GM19043 (cell line): ENCODE measurements around the gene SFXN2.
"Not testable (repeated sequence)": the region's sequence is repeated elsewhere in the genome, so short reads cannot be mapped to it uniquely, and the experiment has no call there.

ENCODE experiments used
- ATAC-seq: cut with Tn5 transposase; IDR thresholded peaks from one replicate; pipeline ENCODE4 v1.9.1; 2021; ENCODE audit warnings: low read depth; ENCODE audit not compliant: unreplicated experiment

Gene SFXN2

DNA sequence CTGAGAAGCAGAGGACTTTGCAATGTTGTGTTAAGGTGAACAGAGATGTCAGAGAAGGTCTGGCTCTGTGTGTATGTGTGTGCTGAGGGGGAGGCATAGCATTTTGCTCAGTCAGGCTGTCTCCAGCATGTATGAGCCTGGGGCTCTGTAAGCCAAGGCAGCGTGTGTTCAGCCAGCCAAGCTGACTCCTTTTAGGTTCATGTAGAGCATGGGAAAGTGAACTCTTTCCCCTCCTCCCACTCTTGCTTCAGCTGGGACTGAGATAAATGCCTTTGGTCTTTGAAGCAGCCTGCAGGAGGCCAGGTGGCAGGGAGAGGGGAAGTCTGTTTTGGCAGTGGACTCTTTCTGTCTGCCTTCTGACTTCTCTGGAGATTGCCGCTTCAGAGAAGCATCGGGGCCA lies 3.8 kb downstream of the SFXN2 start:
- no peak for ATAC-seq

GRCh38 chr10:102720337-102720736 lies 5.9 kb downstream of the SFXN2 start:
- ATAC-seq: no peak

GRCh38 chr10:102720775-102721301 lies 6.4 kb downstream of the SFXN2 start:
- no peak for ATAC-seq

GRCh38 chr10:102721954-102722353 lies 7.5 kb downstream of the SFXN2 start:
- no peak for ATAC-seq

GRCh38 chr10:102723989-102724388 lies 9.6 kb downstream of the SFXN2 start:
- ATAC-seq: no peak

DNA sequence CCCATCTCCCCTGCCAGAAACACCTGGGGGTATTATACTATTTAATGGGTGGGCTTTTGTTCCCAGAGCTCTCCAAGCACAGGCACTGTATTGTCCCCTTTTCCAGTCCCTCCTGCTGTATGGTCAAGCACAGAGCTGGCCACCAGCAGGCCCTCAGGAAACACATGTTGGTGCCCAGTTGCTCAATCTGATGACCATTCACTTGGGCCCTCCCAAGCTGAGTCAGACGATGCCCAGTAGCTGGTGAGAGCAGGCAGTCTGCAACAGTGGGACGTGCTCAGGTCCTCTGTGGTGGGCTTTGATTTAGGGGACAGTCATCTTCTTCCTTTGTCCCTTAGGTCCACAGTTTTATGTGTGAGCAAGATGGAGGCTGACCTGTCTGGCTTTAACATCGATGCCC lies 11.8 kb downstream of the SFXN2 start:
- ATAC-seq: no peak

DNA sequence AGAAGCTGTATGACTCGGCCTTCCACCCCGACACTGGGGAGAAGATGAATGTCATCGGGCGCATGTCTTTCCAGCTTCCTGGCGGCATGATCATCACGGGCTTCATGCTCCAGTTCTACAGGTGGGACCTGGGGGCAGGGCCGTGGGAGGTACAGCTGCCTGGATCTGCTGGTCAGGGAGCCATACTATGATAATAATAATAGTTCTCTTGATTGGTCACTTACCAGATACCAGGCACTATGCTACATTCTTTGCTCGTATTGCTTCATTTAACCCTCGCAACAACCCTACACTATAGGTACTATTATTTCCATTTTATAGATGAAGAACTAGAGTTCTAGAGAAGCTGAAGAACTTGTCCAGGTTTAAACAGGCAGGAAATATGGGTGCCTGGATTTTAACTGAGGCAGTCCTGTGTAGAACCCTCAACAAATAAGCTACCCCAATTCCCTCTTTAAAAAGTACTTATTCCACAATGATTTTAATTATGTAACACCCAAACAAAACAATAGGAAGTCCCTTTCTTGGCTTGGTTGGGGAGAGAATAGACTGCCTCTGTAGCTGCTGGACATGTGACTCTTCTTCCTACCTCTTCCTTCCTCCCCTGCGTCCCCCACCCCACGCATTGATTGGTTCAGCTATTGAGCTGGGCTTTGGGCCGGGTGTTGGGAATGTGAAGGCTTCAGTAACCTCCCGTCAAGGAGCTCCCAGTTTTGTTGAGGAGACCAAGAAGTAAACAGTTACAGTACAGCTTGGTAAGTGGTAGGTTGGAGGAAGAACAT lies 12.8 kb downstream of the SFXN2 start:
- ATAC-seq: no peak

DNA sequence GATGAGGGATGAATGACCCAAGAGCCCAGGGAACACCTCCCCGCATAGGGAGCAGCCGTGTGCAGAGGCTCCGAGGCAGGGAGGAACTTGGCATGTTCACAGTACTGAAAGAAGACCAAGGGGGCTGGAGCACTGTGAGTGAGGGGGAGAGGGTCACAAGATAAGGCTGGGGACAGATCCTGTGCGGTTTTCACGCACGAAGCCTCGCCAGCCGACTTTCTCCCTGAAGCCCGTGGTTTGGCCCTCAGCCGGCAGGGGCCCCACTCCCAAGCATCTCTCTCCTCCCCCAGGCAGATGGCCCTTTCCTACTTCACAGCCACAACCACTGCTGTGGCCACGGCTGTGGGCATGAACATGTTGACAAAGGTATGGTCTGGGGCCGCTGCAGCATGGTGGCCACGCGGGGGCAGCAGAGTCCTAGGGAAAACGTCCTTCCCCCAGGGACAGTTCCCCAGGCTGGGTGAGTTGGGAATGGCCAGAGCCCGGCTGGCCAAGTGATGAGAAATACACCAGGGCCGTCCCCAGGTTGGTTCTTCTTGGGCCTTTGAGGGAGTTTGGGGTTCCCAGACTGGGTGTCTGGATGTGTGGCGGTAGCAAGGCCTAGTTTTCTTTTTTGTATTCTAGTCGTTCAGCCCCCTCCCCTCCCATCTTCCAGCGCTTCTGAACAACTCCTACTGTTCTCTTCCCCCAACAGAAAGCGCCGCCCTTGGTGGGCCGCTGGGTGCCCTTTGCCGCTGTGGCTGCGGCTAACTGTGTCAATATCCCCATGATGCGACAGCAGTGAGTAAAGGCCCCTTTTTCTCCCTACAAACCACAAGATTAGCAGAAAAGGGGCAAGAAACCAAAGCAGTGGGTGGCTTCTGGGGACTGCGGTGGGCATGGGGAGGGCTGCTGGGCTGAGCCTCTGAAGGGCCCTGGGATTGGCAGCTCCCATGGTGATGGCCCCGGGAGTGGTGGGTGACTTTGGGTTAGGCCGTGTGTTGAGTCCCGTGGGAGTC lies 14.9 kb downstream of the SFXN2 start:
- ATAC-seq: no peak

GRCh38 chr10:102731222-102731800 lies 16.9 kb downstream of the SFXN2 start:
- no peak for ATAC-seq

GRCh38 chr10:102732661-102733060 lies 18.2 kb downstream of the SFXN2 start:
- no peak for ATAC-seq

- ATAC-seq: no peak
These were observed 20.7 kb downstream of the SFXN2 start for GRCh38 chr10:102735065-102735562.

DNA sequence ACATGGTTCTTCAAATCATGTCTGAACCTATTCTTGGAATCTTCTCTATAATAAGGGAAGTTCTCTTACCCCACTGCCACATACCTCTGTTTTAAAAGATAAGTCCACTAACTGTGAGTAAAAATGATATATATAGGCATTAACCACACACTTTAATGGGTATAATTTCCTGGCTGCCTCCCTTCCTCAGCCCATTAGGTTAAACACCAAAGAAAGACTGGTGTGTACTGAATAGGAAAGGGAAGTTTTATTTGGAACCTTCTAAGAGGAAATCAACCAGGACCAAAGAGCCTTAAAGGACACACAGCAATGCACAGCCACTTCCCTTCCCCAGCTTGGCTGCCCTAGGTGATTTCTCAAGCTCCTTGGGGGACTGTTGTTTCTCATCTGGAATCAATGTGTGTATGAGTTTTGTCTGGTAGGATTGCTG lies 24.3 kb downstream of the SFXN2 start:
- no peak for ATAC-seq

GRCh38 chr10:102740229-102740628 lies 25.8 kb downstream of the SFXN2 start:
- no peak for ATAC-seq

- no peak for ATAC-seq
These were observed 27.3 kb downstream of the SFXN2 start for GRCh38 chr10:102741726-102742237.

GRCh38 chr10:102742313-102742712 lies 27.9 kb downstream of the SFXN2 start:
- ATAC-seq: not testable (repeated sequence)

GRCh38 chr10:102743078-102743587 lies 28.7 kb downstream of the SFXN2 start:
- ATAC-seq: no peak

DNA sequence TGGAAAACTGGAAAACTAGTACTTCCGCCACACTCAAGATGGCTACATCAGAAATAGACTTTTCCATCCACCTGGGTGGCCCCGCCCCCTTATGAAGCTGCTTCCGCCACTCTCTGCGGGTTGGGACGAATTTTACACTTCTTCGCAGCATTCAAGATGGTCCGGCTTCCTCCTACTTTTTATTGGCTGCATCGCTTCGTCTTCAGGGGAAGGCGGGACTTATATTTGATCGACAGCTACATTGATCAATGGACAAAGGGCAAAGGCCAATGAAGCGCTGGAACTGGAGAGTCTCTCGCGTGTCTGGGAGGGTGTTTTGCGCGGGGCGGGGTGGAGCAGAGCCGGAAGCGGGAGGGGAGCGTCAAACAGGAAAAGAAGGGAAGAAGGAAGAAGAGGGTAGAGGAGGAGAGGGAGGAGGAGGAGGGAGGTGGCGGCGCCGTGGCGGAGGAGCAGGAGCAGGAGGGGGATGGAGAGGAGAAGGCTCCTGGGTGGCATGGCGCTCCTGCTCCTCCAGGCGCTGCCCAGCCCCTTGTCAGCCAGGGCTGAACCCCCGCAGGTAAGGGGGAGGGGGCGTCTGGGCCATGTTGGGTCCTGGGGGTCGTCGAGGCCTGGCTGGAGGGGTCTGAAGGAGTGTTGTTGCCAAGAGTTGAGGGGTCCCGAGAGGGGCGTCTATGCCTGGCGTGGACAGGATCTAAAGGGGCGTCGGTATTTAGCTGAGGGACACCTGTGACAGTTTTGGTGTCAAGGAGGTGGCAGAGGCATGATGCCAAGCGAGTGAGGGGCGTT lies 29.3 kb downstream of the SFXN2 start, which contains the start of gene WBP1L:
Gene WBP1L (plus strand): TSS at position 361 of the 786 bp plus-strand sequence. CDS start 106 bp downstream, at position 467.
- ATAC-seq: peak; percentile 97

- ATAC-seq: no peak
These were observed 30.1 kb downstream of the SFXN2 start for GRCh38 chr10:102744374-102745051.

- no peak for ATAC-seq
These were observed 30.7 kb downstream of the SFXN2 start for GRCh38 chr10:102745157-102745556.
